ENCODE measurements around the gene GLIPR2.

GLIPR2 gene

GRCh38 chr9:36166168-36166927, 29.8 kb downstream of the GLIPR2 start (continued):
- TF ChIP-seq ATF2 (tag by site-specific recombination; IDR thresholded peaks at IDR 0.05; ENCODE audit: low read depth) (no peak), ZNF510 (tag by site-specific recombination; IDR thresholded peaks at IDR 0.05; ENCODE audit: insufficient replicate concordance) (no peak), SP2 (tag by site-specific recombination; IDR thresholded peaks at IDR 0.05) (peak; percentile 36; the same call in 1 of the 2 replicates), ZNF626 (tag by site-specific recombination; IDR thresholded peaks at IDR 0.05) (no peak), ZNF157 (tag by site-specific recombination; IDR thresholded peaks at IDR 0.05) (no peak), ZNF623 (tag by site-specific recombination; IDR thresholded peaks at IDR 0.05) (no peak), ZNF302 (tag by site-specific recombination; IDR thresholded peaks at IDR 0.05; ENCODE audit: low read depth) (no peak), ZNF747 (tag by site-specific recombination; IDR thresholded peaks at IDR 0.05) (no peak), TSHZ1 (tag by site-specific recombination; IDR thresholded peaks at IDR 0.05; ENCODE audit: borderline replicate concordance) (no peak), ZNF350 (tag by site-specific recombination; IDR thresholded peaks at IDR 0.05) (no peak), ZBTB26 (tag by site-specific recombination; optimal IDR thresholded peaks at IDR 0.05) (peak; percentile 43), KLF10 (tag by site-specific recombination; IDR thresholded peaks at IDR 0.05) (no peak), ZNF513 (tag by site-specific recombination; IDR thresholded peaks at IDR 0.05) (no peak), ZNF140 (tag by site-specific recombination; IDR thresholded peaks at IDR 0.05) (no peak), BCL11A (tag by site-specific recombination; IDR thresholded peaks at IDR 0.05; ENCODE audit: low read depth) (no peak), ZNF777 (tag by site-specific recombination; IDR thresholded peaks at IDR 0.05; ENCODE audit: borderline replicate concordance) (no peak), ZEB2 (tag by site-specific recombination; IDR thresholded peaks at IDR 0.05) (0 out of 2 replicates have a peak, but pooled peaks have one; percentile 34), ZNF776 (tag by site-specific recombination; IDR thresholded peaks at IDR 0.05; ENCODE audit: borderline replicate concordance) (no peak), YY1 (tag by site-specific recombination; IDR thresholded peaks at IDR 0.05) (no peak), MYNN (tag by site-specific recombination; IDR thresholded peaks at IDR 0.05; ENCODE audit: borderline replicate concordance) (no peak), PRDM10 (tag by site-specific recombination; IDR thresholded peaks at IDR 0.05) (no peak), PATZ1 (tag by site-specific recombination; IDR thresholded peaks at IDR 0.05) (peak; percentile 64), PBX3 (CRISPR knock-in tag; IDR thresholded peaks at IDR 0.05) (no peak), HOXD13 (CRISPR knock-in tag; IDR thresholded peaks at IDR 0.05; ENCODE audit: borderline replicate concordance) (no peak)

Data from HEK293 (cell line).